ENCODE measurements around the gene MGAT4A. TPM values are rescaled to one million over a fixed set of nuclear protein-coding genes. Genes with fewer than 3 reads are reported as not detected.

MGAT4A gene
- total and polyA plus RNA-seq, 10 of the 15 experiments (the other 5 are each of a cell fraction or from before 2014, with no cell fraction given): 4.3 to 23.4 (median 13.6) TPM

DNA sequence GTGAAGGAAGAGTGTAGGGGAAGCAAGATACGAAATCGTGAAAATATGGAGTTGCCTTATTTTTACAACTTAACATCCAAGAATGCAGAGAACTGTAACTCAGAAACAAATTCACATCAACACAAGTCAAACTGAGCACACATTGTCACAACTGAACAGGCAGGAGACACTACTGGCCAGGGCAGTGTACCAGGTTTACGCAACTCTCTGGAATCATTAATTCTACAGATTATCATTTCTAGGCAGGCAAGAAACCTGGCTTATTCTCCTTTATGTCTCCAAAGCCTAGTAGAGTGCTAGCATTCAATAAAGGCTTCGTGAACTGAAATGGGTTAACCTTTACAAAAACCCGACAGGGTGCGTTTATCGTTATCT lies 123.2 kb downstream of the MGAT4A start:
- ChIA-PET POLR2A (no interaction called here), SMC1A (ENCODE audit: uncharacterized antibody, unreplicated experiment) (interaction anchor here (1.5 kb wide), 1 partner anchor 42 kb away, joined by 5 read pairs; no protein-coding TSS in a partner anchor), CTCF (interaction anchor here (2.6 kb wide), 1 partner anchor 41 kb away, joined by 6 read pairs; no protein-coding TSS in a partner anchor), RAD21 (ENCODE audit: unreplicated experiment) (no interaction called here)
- no peaks in the 10 kb centered on the region; the same call in 2 of the 3 replicates for H3K9me3 ChIP-seq (replicated peaks; ENCODE audit: control insufficient read depth, insufficient read depth, low read length)
- peaks cover 2 to 16% of the 10 kb centered on the region in 2 experiments; a peak in 3 of 4 replicates for H3K36me3 ChIP-seq (ENCODE audit: control insufficient read depth in 2 of 2, insufficient read depth in 2 of 2, low read length in 1 of 2)
- H3K27me3 ChIP-seq (replicated peaks in 1 of 2; ENCODE audit: control insufficient read depth in 2 of 2, insufficient read depth in 2 of 2, low read length in 1 of 2): no peaks in the 10 kb centered on the region
- in situ Hi-C loops (cut with MboI): no loop called here
- intact Hi-C loops (cut with micrococcal nuclease; ENCODE audit: unreplicated experiment): loop anchor here (5.0 kb wide), 1 partner anchor 140 kb away; no protein-coding TSS in a partner anchor
- H3K9ac ChIP-seq (ENCODE audit: control insufficient read depth, insufficient read depth, low read length): peak overlapping the region; percentile 93
- 0% methylated on average over 7 of the region's 7 CpGs for WGBS (ENCODE audit: insufficient coverage, insufficient replicate concordance, low lambda C conversion rate, missing lambda C conversion rate)
- H3K4me2 ChIP-seq (ENCODE audit: control insufficient read depth, insufficient read depth): peak overlapping the region; percentile 96
- no peak for TF ChIP-seq ZNF274 (IDR thresholded peaks at IDR 0.05; ENCODE audit: insufficient read depth, insufficient read length)
- no peak for TF ChIP-seq BCL11A (IDR thresholded peaks at IDR 0.05; ENCODE audit: low read depth, low read length)
- no peak for TF ChIP-seq HDGF (IDR thresholded peaks at IDR 0.05)
- TF ChIP-seq NFYA (IDR thresholded peaks at IDR 0.05; ENCODE audit: borderline replicate concordance, low read depth, low read length): no peak
- TF ChIP-seq, protein P1, sequence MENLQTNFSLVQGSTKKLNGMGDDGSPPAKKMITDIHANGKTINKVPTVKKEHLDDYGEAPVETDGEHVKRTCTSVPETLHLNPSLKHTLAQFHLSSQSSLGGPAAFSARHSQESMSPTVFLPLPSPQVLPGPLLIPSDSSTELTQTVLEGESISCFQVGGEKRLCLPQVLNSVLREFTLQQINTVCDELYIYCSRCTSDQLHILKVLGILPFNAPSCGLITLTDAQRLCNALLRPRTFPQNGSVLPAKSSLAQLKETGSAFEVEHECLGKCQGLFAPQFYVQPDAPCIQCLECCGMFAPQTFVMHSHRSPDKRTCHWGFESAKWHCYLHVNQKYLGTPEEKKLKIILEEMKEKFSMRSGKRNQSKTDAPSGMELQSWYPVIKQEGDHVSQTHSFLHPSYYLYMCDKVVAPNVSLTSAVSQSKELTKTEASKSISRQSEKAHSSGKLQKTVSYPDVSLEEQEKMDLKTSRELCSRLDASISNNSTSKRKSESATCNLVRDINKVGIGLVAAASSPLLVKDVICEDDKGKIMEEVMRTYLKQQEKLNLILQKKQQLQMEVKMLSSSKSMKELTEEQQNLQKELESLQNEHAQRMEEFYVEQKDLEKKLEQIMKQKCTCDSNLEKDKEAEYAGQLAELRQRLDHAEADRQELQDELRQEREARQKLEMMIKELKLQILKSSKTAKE (IDR thresholded peaks at IDR 0.05; ENCODE audit: low read depth, poor library complexity, severe bottlenecking): no peak
- BruUV-seq (replicated peaks): TSS peak; percentile 79
- H3K4me1 ChIP-seq (ENCODE audit: control insufficient read depth, insufficient read depth, low read length): peaks cover 9% of the 10 kb centered on the region
- peak overlapping the region; percentile 84 for H3K27ac ChIP-seq (ENCODE audit: control insufficient read depth, insufficient read depth)
- H2AFZ ChIP-seq (ENCODE audit: control insufficient read depth, low read depth, low read length): peak overlapping the region; percentile 91
- peaks cover 54% of the 10 kb centered on the region for H3K79me2 ChIP-seq (ENCODE audit: control insufficient read depth, insufficient read depth, low read length)
- ATAC-seq (peak; percentile 14), FAIRE-seq (no peak), DNase-seq (ENCODE audit: low read depth, low spot score) (no peak)
- 0 out of 2 replicates have a peak, but pooled peaks cover 3% of the 10 kb centered on the region for H4K20me1 ChIP-seq (ENCODE audit: control insufficient read depth, insufficient read depth)
- peak overlapping the region; percentile 87 for H3K4me3 ChIP-seq

Data from GM12878 (cell line).